Activated naive CD4-positive, alpha-beta T cell (primary cell): ENCODE measurements around the gene OR1M1.
"Not testable (repeated sequence)": the region's sequence is repeated elsewhere in the genome, so short reads cannot be mapped to it uniquely, and the experiment has no call there.

ENCODE experiments used
- DNase-seq, 4 experiments: peaks; one replicate each; lab custom pipeline; 2025; lab: John Stamatoyannopoulos, UW

The OR1M1 gene, protein sequence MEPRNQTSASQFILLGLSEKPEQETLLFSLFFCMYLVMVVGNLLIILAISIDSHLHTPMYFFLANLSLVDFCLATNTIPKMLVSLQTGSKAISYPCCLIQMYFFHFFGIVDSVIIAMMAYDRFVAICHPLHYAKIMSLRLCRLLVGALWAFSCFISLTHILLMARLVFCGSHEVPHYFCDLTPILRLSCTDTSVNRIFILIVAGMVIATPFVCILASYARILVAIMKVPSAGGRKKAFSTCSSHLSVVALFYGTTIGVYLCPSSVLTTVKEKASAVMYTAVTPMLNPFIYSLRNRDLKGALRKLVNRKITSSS

DNA sequence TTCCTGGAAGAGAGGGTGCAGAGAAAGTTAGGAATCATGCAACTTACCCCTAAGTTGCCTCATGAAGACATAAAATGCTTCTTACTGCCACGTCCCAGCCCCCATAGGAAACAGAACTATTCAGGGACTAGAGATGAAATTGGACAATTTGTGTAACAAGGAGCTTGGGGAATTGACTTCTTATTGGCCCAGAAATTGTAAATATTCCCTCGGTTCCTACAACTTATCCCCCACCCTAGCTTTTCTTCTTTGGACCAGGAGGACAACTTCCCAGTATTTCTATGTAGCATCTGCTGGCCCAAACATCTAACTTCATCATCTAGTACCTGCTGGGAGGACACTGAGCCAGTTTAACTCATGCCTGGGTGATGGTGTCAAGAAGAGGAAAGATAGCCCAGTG, at the start of gene OR1M1:
Gene OR1M1, plus strand, starts transcription at position 301 of the 400 bp plus-strand sequence. CDS start 6,184 bp downstream, outside the sequence.
- no peak for DNase-seq

DNA sequence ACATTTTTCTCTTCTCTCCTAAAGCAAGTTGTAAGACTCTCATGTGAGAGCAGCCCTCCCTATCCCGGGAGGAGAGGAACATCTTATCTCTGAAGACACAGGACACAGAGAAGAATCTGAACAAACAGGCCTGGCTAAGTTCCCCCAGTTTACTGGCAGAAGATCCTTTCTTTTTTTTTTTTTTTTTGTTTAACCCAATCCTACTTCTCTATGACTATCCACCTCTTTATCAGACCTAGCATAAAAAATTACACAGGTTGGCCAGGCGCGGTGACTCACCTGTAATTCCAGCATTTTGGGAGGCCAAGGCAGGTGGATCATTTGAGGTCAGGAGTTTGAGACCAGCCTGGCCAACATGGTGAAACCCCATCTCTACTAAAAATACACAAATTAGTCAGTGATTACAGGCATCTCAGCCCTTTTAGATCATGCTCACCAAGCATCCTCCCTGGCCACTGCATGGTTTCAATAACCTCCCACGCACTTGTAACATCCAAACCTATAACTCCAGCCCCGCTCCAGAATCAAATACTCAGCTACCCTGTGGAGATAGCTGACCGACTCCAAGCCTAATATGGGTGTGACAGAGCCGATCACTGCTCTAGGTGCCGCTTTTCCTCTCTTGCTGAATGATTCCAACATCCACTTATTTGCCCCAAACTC, 49.3 kb upstream of the OR1M1 start:
- DNase-seq = no peak

DNA sequence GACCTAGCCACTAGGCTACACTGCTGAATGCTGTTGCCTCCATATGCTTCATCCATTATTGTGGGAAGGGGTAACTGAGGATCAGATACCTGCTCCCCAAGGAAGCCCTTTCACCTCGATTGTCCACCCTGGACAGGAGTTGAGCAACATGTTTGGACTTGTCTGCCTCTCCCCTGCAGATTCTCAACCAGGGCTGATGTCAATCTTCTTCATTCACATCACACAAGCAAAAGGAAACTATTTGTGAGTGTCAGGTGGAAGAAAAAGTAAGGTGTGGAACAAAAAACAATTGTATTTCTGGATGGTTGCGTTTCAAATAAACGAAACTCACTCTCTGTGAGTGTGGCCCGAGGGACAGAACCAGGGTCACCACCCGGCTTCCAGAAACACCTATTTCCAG, 47.1 kb upstream of the OR1M1 start:
- DNase-seq = no peak

DNA sequence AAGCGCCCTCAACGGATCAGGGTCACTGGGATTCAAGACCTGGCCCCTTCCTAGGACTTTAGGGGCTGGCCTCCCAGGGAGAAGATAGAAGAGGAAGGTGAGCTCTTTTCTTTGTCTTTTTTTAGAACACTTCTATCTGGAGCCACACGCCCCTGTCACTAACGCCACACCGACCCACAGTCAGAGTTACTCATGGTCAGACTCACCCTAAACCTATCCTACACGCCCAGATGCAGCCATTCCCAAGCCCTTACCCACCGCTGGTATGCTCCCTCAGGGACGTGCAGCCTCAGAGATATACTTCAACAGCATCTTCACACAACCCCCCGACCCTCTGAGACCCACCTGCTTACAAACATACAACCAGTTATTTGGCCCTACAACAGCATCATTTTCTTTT, 46.7 kb upstream of the OR1M1 start:
- no peak for DNase-seq

DNA sequence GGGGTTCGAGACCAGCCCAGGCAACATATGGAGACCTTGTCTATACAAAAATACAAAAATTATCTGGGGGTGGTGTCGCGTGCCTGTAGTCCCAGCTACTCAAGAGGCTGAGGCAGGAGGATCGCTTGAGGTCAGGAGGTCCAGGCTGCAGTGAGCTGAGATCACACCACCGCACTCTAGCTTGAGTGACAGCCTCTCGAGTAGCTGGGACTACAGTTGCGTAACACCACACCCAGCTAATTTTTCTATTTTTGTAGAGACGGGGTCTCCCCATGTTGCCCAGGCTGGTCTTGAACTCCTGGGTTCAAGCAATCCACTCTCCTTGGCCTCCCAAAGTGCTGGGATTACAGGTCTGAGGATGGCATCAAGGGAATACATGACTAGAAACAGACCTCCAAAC, 45.8 kb upstream of the OR1M1 start:
- no peak for DNase-seq

DNA sequence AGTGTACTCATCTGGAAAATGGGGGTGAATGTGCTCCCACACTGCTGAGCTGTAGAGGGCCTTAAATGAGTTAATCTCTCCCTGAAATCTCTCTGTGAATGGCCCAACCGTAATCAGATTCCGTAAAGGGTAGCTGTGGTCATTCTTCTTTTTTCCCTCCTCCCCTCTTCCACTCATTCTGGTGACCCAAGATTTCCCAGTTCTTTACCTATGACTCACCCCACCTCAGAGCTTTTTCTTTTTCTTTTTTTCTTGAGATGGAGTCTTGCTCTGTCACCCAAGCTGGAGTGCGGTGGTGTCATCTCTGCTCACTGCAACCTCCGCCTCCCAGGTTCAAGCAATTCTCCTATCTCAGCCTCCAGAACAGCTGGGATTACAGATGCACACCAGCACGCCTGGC, 43.3 kb upstream of the OR1M1 start:
- DNase-seq = no peak

DNA sequence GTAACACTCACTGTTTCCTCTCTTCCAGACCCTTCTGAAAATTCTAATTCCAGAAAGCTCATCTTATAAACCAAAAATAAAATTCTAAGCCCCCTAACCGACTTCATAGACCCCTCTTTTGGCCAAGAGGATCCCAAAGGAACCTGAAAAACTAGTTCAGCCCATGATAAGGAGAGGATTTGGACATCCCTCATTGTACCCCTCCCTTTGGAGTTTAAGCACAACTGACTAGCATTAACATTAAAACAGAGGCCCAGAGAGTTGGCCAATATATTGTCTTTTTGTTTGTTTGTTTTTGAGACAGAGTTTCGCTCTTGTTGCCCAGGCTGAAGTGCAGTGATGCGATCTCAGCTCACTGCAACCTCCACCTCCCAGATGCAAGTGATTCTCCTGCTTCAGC, 42.4 kb upstream of the OR1M1 start:
- DNase-seq = no peak

DNA sequence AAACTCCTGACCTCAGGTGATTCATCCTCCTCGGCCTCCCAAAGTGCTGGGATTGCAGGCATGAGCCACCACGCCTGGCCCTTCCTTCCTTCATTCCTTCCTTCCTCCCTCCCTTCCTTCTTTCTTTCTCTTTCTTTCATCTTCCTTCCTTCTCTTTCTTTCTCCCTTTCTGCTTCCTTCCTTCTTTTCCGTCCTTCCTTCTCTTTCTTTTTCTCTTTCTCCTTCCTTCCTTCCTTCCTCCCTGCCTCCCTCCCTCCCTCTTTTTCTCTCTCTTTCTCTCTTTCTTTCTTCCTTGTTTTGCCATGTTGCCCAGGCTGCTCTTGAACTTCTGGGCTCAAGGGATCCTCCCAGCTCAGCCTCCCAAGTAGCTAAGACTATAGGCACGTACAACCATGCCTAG, 40.2 kb upstream of the OR1M1 start:
- DNase-seq = no peak

DNA sequence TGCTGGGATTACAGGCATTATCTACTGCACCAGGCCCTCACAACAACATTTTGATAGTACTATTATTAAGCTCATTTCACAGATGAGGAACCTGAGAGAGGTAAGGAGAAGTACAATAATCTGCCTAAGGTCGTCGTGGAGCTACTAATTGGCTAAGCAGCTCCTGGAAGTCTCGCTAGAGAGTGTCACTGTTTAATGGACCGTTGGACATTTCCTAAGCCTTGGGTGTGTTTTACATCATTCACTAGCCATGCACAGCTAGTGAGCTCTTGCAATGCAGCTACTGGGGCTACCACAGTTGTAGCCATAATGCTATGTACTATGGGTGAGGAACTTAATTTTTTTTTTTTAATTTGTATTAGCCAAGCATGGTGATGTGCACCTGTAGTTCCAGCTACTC, 34.0 kb upstream of the OR1M1 start:
- DNase-seq = no peak

DNA sequence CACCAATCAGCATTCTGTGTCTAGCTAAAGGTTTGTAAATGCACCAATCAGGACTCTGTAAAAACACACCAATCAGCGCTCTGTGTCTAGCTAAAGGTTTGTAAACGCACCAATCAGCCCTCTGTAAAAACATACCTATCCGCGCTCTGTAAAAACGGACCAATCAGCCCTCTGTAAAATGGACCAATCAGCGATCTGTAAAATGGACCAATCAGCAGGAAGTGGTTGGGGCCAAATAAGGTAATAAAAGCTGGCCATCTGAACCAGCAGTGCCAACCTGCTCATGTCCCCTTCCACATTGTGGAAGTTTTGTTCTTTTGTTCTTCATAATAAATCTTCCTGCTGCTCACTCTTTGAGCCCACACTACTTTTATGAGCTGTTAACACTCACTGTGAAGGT, 33.2 kb upstream of the OR1M1 start:
- DNase-seq = not testable (repeated sequence)

DNA sequence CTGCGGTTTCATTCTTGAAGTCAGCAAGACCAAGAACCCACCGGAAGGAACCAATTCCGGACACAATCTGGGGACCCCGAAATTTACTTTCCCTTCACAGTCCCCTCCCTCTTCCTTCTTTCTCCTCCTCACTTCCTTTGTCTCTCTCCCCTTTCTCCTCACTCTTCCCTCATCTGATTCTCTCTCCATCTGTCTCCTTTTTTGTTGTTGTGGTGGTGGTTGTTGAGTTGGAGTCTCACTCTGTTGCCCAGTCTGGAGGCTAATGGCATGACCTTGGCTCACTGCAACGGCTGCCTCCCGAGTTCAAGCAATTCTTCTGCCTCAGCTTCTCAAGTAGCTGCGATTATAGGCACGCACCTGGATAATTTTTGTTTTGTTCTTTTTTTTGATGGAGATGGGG, 32.7 kb upstream of the OR1M1 start:
- DNase-seq = no peak

DNA sequence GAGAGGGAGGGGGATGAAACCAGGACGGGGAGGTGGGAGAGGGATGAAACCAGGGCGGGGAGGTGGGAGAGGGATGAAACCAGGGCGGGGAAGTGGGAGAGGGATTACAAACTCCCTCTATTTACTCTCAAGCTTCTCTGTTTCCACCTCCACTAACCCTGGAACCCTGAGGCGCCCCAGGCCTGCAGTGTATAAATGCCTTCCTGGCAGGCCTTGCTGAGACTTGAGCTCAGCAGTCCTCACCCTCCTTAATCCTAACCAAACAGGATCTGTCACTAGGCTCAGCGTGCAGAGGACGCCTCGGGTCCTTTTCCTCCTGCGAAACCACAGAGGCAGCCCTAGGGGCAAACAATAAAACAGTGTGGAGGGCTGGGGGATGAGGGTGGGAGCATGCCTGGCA, 32.1 kb upstream of the OR1M1 start:
- DNase-seq = no peak

DNA sequence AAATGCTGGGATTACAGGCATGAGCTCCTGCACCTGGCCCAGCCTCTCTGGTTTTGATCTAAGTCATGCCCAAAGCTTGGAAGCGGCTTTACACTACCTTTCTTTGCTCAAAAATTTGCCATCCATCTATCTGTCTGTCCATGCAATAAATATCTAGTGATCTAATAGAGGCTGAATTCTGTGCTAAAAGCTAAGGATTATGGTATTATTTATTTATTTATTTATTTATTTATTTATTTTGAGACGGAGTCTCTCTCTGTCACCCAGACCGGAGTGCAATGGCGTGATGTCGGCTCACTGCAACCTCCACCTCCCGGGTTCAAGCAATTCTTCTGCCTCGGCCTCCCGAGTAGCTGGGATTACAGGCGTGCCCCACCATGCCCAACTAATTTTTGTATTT, 30.7 kb upstream of the OR1M1 start:
- not testable (repeated sequence) for DNase-seq

DNA sequence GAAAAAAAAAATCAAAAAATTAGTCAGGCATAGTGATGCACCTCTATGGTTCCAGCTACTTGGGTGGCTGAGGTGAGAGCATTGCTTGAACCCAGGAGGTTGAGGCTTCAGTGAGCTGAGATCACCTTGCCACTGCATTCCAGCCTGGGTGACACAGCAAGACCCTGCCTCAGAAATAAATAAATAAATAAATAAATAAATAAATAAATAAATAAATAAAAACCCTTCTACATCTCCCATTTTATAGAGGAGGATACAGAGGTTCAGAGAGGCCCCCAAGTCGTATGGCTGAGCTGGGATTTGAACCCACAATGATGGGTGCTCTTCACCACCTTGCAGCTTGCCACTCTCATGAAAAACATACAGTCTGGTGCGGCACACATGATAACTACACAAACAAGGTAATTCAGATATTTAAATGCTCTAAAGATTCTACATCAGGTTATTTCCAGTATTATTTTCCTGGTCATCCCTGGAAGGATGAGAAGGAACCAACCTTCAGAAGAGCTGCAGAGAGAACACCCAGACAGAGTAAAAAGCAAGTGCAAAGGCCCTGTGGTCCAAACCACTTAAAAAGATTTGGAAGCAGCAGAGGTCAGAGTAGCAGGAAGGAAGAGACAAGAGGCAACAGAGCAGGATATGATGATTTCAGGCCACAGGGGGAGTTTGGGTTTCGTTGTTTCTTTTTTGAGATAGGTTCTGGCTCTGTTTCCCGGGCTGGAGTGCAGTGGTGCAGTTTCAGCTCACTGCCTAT, 29.2 kb upstream of the OR1M1 start:
- DNase-seq = no peak

DNA sequence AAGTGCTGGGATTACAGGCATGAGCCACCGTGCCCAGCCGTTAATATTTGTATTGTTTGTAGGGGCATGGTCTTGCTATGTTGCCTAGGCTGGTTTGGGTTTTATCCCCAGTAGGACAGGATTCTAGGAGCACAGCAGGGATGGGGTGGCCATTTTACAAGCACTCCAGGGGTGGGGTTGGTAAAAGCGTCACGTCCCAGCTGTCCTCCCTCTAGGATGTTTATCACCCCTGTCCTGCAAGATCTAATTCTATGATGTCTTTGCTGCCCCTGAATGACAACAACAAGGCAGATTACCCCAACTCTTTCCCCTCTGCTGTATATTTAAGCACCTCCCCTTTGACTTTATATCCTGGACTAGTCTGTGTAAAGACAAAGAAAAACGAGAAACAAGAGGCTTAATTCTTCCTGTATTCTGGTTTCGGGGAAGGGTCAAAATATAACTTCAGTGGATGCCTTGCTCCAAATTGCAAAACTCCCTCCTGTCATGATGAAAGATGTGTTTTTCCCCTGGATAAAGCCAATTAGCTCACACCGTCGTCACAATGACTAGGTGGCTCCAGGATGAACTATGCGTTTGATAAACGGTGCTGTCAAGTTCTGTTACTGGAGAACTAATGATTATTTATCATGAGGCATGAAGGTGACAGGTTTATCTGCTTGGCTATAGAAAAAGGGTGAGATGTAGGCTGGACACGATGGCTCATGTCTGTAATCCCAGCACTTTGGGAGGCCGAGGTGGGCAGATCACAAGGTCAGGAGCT, 27.8 kb upstream of the OR1M1 start:
- DNase-seq = no peak

DNA sequence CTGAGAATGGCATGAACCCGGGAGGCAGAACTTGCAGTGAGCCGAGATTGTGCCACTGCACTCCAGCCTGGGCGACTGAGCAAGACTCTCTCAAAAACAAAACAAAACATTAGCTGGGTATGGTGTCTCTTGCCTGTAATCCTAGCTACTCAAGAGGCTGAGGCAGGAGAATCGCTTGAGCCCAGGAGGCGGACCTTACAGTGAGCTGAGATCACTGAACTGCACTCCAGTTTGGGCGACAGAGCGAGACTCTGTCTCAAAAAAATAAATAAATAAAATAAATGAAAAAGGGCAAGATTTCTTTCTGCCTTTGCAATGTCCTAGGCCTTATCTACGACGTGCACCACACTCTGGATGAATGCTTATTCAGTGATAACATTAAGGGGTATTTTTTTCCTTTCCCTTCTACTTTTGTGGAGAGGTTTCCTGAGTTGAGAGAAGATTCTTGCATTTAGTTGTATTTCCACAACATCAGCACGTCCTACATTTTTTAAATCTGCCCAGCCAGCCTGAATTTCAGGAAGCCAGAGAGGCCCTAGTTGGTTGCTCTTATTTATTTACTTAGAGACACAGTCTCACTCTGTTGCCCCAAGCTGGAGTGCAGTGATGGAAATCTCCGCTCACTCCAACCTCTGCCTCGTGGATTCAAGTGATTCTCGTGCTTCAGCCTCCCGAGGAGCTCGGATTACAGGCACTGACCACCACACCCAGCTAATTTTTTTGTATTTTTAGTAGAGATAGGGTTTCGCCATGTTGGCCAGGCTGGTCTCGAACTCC, 26.1 kb upstream of the OR1M1 start:
- DNase-seq = no peak

DNA sequence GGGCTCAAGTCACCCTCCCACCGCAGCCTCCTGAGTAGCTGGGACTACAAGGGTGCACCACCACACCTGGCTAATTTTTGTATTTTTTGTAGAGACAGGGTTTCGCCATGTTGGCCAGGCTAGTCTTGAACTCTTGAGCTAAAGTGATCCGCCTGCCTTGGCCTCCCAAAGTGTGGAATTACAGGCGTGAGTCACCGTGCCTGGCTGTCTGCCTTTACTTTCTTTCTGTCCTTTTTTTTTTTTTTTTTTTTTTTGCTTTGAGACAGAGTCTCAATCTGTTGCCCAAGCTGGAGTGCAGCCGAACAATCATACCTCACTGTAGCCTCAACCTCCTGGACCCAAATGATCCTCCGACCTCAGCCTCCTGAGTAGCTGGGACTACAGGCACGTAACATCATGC, 25.0 kb upstream of the OR1M1 start:
- DNase-seq = no peak

DNA sequence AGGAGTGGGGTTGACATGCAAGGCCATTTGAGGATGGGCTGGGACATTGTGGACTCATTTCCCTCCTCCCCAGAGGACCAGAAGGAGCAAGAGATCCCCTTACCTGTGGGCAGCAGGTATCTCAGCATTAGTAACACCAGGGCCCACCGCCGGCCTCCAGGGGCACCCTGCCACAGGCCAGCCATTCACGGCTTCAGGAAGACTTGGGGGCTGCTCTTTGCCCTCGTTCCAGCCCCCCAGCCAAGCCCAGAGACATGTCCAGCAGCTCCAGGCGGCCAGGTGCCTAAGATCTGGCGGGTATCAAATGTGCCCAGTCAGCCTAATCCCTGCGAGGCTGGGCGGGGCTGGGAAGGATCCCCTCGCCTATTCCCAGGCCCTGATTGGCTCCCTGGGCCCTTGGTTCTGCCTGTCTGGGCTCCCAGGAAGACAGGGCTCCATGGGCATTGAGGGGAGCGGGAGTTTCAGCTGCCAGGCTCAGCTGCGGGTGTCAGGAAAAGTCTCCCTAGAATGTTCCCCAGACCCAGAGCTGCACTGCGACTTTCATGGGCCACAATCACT, 21.3 kb upstream of the OR1M1 start:
- no peak for DNase-seq

DNA sequence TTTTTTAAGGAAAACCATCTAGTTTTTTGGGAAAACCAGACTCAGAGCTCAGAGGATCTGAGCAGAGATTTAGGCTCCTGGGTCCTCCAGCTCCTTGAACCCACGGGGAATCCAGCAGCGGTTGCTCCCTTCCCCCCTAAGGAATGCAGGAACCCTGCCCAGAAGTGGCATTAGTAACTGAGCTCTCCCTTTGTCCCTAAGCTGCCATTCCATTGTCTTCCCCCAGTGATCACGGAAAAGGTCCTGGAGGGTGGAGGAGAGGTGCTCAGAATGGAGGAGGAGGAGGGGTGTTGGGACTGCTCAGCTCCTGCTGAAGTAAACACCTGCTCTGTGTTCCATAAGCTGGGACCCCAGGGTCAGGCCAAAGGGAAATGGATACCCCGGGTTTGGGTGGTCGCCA, 16.8 kb upstream of the OR1M1 start:
- DNase-seq = no peak

DNA sequence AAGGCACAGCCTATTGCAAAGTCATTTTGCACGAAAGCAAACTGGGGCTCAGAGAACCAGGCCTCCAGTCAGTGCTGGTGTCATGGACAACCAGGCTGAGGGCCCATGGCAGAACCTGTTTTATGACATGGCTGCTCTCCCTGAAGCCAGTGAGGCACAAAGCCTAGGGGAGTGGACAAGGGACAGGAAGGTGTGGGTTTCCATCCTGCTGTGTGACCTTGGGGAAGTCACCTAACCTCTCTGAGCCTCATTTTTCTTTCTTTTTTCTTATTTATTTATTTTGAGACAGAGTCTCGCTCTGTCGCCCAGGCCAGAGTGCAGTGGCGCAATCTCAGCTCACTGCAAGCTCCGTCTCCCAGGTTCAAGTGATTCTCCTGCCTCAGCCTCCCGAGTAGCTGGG, 15.1 kb upstream of the OR1M1 start:
- DNase-seq = not testable (repeated sequence)

DNA sequence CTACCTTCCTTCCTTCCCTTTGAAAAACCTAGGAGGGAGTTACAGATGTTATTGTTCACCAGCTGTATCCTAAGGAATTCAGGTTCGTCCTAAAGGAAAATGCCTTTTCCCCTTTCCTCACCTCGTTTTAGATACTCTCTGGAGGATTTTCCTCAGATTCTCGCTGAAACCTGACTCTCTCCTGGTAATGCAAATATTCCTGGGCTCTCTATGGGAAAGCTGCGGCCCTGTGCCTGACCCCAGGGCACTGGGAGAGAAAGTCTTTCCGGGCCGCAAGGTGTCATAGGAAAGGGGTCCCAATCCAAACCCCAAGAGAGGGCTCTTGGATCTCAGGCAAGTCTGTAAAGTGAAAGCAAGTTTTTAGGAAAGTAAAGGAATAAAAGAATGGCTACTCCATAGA, 13.1 kb upstream of the OR1M1 start:
- DNase-seq = no peak
